ENCODE results near the gene HS3ST4.

Gene HS3ST4

DNA sequence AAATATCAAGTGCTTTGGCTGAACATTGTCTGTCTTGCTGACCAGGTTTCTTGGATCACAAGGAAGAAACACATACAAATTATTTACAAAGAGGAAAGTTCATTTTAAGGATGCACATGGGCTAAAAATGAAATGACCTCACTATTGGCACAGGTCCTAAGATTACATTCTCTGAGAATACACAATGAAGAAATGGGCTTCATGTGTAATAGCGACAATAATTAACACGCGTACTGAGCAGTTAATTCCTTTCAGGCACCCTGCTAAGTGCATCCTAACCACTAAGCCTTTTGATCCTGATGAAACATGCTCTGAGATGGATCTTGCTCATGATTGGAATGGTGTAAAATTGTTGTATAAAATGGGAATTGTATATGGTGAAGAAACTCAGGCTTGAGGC, 429.0 kb downstream of the HS3ST4 start:
- no peak for DNase-seq

DNA sequence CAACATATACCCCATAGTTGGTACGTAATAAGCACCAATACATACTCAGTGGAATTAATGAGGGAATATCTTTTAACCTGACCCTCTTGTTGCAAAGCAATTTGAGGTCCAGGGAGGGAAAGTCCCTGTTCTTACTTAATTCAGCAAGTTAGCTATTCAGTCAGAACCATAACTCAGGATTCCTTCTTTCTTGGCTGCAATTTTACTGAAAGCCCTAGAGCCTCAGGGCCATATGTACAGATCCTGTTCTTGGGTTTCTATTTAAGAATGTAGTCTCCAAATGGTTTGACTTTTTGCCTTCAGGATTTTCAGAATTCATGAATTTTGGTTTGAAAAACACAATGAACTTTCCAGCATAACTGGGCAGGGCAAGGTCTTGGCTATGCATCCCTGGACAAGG, 436.5 kb downstream of the HS3ST4 start:
- no peak for DNase-seq

DNA sequence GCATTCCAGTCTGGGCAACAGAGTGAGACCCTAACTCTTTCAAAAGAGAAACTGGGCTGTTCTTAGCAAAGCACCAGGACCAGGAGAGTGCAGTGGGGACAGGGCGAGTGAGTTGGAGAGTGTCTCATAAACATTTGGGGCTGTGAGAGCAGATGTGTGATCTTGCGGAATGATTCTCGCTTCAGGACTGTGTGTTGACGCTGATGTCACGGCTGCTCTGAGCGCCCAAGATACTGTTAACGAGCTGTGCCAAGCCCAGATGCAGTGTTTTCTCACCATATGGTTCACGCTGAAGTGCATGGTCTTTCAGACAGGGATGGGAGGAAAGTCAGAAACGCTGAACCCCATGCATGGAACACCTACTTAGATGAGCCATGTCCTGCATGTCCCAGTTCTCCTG, 438.2 kb downstream of the HS3ST4 start:
- DNase-seq: no peak

DNA sequence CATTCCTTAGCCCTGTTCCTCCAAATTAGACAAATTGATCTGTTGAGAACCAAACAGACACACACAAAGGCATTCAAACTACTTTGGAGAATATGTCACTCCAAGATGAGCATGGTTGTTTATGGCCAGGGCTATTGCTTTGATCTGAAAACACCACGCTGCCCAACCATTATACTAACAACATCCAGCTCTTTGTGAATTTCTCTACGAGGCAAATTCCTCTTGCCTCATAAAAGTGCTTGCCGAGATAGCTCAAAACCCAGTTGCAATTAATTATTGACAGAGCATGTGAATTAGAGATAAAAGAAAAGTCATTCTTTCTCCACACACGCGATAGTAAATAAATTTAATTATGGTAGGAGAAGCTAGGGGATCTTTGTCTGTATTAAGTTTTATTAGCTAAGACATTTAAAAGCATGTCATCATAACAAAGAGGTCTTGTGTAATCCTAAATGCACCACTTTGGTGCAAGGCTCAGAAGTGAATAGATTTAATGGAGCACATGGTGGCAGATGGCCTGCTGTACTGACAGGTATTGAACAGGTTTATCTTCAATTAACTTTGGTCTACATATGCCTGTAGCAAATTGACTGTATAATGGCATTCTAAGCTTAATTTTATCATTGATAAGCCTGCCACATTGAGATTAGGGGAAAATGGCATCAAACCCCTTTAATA, 441.8 kb downstream of the HS3ST4 start:
- no peak for DNase-seq

DNA sequence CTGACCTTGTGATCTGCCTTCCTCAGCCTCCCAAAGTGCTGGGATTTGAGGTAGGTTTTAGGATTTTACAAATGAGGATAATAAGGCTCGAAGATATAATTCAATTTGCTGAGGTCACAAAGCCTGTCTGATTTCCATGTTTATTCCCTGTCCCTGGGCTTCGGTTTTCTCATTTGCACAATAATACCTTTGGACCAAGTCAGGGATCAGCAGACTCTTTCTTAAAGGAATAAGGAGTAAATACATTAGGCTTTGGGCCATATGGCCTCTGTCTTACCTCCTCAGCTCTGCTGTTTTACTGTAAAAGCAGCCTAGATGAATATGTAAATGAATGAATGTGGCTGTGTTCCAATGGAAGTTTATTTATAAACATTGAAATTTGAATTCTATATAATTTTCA, 442.8 kb downstream of the HS3ST4 start:
- no peak for DNase-seq

DNA sequence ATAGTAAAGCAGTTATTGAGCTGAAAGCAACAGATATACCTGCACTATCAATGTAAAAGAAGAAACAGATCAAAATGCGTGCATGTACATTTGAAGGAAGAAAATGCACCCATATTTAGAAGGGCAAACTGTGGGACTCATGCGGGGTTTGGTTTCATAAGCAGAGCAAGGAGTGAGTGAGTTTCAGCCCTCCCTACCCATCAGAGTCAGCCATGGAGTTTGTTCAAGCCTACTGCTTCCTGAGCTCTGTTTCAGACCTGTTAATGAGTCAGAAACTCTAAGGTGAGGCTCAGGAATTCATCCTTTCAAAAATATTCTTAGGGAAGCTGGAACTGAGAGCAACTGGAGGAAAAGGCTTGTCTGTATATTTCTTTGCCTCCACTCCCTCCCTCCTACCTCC, 446.2 kb downstream of the HS3ST4 start:
- DNase-seq: no peak

DNA sequence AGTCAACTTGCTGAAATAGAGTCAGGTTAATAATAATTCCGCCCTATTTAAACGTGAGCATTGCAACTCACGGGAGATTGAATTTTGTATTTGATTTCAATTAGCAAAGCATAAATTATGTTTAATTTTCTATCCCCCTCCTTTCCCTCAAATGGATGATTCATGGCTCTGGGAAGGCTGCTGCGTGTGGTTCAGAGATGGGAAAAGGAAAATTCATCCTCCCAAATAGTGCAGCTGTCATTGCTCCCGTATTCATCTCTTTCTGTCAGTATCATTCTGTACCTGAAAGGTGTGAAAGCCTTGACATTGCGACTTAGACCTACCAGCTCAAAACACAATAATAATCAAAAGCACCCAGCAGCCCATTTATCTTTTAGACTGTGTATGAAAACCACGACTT, 447.3 kb downstream of the HS3ST4 start:
- DNase-seq: no peak

DNA sequence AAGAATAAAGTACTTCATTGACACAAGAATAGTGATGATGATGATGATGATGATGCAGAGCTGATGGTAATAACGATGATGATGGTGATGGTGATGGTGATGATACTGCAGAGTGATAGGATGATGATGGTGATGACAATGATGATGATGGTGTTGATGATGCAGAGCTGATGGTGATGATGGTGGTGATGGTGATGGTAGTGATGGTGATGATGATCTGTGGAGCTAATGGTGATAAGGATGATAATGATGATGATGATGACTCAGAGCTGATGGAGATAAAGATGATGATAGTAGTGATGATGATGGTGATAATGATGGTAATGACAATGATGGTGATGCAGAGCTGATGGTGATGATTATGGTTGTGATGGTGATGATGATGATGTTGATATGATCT, 448.1 kb downstream of the HS3ST4 start:
- no peak for DNase-seq

DNA sequence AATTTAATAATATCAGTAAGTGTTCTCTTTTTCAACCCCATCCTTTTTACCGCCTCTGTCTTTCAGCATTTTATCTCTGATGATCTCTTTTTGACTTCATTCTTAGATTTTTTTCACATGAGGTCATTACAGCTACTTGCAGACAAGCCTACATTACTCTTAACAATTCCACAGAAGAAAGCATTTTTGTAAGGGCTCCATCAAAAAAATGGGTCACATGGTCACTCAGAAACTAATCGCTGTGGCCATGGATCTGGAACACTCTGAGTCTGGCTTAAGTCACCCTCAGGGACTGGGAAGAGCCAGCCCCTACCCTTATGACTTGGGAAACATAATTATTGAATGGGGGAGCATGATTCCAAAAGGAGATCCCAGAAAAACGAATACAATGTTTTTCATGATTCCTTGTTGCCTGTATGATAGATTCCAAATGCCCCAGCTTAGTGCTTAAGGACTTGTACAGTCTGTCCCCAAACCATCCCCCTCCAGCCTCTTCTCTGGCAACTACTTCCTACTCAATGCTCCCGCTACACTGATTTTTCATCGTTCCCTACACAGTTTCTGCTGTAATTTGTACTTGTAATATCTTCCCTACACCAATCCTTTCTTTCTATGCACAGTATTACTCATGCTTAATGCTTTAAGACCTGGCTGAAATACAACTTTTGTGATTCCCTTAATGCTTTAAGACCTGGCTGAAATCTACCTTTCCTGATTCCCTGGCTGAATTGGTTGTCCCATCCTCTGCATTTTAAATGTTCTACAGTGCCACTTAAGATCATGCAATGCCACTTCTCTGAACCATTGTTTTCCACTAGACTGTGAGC, 457.8 kb downstream of the HS3ST4 start:
- no peak for DNase-seq

DNA sequence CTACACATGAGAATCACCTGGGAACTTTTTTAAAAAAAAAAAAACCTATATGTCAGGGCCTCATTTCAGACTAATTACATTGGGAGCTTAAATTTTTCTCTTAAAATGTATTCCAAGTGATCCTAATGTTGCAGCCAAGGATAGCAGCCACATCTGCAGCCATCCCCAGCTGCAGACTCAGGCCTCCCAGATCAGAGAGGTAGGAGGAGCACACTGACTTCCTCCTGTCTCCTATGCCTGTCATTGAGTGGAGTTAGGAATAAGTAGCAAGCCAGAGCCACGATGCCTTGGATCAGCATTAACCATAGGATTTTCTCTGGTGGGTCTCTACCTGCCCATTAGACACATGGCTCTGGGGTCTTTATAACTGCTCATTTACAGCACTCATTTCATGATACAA, 463.5 kb downstream of the HS3ST4 start:
- DNase-seq: no peak

DNA sequence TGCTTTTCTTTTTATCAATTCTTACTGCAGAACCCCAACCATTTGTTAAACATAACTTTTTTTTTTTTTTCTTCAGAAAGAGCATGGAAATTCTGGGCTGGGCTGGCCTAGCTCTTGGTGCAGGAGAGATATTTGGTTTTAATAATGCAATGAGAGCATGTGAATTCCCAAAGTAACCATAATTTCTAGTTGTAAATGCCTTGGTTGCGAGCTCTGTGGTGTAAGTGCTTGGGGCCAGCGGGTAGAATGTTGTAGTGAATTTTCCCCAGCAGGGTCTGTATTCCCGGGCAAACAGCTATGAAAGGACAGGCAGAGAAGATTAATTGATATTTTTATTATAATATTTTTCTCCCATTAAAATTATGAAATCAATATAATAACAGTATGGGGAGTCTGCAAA, 465.6 kb downstream of the HS3ST4 start:
- DNase-seq: no peak

DNA sequence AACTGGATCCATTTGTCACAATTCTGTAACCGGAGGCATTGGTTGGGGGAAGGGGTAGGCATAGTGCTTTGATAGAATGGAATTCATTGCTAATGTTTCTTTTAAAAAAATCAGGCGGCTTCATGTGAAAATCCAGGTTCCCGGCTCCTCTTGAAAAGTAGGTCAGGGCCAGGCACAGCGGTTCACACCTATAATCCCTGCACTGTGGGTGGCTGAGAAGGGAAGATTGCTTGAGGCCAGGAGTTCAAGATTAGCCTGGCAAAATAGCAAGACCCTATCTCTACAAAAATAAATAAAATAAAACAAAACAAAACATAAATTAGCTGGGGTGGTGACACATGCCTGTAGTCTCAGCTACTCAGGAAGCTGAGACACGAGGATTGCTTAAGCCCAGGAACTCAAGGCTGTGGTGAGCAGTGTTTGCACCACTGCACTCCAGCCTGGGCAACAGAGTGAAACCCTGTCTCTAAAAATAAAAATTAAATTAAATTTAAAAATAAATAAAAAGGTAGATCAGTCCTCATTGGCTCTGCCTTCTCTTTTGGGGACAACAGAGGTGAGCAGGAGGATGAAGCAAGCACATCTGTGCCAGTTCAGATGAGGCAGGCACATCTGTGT, 466.5 kb downstream of the HS3ST4 start:
- DNase-seq: no peak

DNA sequence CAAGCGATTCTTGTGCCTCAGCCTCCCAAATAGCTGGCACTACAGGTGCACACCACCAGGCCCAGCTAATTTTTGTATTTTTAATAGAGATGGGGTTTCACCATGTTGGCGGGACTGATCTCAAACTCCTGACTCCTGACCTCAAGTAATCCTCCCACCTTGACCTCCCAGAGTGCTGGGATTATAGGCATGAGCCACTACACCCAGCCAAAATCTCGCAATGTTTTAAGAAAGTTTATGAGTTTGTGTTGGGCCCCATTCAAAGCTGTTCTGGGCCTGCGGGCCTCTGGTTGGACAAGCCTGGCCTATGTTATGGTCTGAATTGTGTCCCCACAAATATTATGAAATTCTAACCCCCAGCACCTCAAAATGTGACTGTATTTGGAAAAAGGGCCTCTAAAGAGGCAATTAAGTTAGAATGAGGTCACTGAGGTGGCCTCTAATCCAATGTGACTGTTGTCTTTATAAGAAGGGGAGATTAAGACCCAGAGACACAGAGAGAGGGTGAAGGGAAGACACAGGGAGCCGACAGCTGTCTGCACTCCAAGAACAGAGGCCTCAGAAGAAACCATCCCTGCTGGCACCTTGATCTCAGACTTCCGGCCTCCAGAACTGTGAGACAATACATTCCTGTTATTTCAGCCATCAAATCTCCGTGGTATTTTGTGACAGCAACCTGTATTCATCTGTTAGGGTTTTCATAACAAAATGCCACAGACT, 469.9 kb downstream of the HS3ST4 start:
- no peak for DNase-seq

DNA sequence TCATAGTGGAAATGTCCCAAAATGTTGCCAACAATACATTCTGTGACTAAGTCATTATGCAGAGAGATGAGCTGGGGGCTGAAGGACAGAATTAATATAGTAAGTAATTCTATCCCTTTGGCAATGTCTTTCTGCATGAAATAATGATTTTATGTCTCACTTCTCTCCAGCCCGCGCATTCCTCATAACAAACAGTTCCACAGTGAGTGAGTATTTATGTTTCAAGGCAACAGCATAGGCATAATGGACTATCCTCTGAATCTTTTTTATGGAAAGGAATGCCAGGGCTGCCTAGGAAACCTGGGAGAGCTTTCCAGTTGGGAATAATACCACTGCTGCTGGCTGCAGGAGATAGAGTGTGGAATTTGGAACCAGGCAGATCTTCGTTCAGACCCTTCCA, 477.7 kb downstream of the HS3ST4 start:
- DNase-seq: no peak

DNA sequence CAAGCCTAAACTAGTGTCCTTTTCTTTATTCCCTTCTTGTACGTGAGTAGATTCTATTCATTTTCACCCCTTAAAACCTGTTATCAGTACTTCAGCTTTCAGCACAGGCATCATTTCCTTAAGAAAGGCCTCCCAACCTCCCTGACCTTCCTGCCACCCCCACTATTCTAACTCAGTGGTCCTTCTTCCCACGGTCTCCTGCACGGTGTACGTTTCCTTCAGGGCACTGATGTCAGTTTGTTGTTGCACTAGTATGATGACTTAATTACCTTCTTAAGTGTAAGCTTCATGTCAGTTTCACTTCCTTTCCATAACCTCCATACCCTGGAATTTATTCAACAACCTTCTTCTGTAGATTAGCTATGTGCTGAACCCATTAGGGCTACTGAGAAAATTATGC, 484.2 kb downstream of the HS3ST4 start:
- no peak for DNase-seq

DNA sequence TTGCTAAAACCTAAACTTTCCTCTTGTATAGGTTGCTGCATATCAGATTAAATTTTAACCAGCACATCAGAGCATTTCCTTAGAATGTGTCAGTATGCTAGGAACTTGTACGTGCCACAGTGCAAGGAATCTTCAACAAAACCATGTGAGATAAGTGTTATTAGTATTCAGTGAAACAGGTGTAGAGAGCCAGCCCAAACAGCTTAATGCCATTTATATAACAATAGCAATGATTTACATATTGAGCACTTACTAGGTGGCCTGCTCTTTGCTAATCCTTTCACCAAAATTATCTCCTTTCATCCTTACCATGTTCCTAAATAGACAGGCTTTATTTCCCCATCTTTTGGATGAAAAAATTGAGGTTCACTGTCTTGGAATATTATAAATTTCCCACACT, 485.7 kb downstream of the HS3ST4 start:
- no peak for DNase-seq

DNA sequence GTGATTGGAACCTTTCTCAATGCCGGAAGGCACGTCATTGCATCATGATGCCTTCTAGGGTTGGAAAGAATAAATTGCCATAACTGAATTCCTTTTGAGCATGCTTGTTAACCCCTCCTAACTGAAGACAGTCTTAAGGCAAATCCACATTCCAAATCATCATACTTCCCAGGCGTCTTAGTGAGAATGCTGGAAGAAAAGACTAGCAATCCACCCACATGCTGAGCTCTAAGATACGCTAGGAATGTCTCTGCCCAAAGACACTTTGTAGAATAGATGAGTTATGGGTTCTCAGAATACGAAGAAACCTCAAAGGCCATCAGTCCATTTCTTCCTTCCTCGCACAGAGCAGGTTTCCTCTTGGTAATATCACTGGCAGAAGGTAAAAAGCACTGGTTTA, 486.5 kb downstream of the HS3ST4 start:
- no peak for DNase-seq

DNA sequence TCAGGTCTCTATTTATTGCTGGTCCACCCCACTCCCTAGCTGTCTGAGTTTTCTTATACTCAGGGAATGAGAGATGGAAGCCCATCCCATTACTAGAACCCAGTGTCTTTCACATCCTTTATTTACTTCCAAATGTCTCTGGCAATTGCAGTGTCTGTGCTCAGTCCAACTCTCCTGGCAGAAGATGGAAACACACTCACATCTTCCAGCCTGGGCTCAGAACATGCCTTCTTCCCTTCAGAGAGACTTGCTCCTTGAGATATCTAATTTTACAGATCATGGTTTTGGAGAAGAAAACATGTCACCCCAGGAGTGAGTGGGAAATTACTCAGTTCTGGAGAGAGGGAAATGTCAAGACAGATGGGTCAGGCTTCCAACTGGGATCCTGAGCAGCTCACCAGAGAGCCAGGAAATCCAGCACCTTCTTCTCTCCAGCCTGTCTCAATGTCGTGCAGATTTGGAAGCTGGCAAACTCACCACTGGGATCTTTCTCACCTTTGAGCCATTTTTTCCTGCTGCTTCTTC, 494.4 kb downstream of the HS3ST4 start:
- DNase-seq: no peak

All from stimulated activated CD4-positive, alpha-beta T cell treated with anti-CD3 and anti-CD28 coated beads, Interleukin-4, amount 100 ng/mL, for 24 hours (primary cell).